Mesenteric fat pad (tissue), 1 donor: Measurements from ENCODE around the gene CCDC124. TPM values are rescaled to one million over a fixed set of nuclear protein-coding genes. Genes with fewer than 3 reads are reported as not detected.

ENCODE experiments used
- DNase-seq: peaks from one replicate; pipeline ENCODE4 v3.0.0-alpha.2; 2020; ENCODE audit warnings: low spot score
- total RNA-seq: library from RNA; stranded (reverse); fragmentation: NEBNext Ultra II Directional; extraction: Animal tissue kit (Norgen Biotek cat#: 25700); gene quantifications from one replicate; pipeline ENCODE4 v1.2.1, GENCODE V29; 2021
- donor health status: DM: yes; HTN: yes; CAD: no.

The CCDC124 gene
- total RNA-seq, 1 donor from 2014 or later, result 78.9 TPM

- no peak for DNase-seq
Observed at GRCh38 chr19:17933414-17934129, 757 bp downstream of the CCDC124 start.

- DNase-seq, result no peak
Observed at GRCh38 chr19:17936379-17936778, 3.6 kb downstream of the CCDC124 start.

GRCh38 chr19:17937371-17937900 is 4.6 kb downstream of the CCDC124 start:
- no peak for DNase-seq

GRCh38 chr19:17938092-17938845 is 5.5 kb downstream of the CCDC124 start:
- DNase-seq, result no peak

DNA sequence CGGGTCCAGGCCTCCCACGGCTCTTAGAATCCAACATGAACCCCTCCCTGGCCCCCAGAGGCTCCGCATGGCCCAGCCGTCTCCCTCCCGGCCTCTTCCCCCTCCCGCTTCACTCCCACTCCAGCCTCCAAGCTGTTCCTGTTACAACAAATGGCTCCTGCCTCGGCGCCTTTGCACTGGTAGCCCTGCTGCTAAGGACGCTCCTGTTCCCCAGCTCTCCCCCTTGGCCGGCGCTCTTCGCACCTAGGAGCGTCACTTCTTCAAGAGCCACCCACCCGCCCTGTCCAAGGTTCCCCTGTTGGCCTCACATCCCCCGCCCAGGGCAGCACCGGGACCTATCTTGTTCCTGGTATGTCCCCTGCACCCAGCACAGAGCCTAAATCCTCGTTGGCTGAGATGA is 9.4 kb downstream of the CCDC124 start:
- DNase-seq, result no peak

DNA sequence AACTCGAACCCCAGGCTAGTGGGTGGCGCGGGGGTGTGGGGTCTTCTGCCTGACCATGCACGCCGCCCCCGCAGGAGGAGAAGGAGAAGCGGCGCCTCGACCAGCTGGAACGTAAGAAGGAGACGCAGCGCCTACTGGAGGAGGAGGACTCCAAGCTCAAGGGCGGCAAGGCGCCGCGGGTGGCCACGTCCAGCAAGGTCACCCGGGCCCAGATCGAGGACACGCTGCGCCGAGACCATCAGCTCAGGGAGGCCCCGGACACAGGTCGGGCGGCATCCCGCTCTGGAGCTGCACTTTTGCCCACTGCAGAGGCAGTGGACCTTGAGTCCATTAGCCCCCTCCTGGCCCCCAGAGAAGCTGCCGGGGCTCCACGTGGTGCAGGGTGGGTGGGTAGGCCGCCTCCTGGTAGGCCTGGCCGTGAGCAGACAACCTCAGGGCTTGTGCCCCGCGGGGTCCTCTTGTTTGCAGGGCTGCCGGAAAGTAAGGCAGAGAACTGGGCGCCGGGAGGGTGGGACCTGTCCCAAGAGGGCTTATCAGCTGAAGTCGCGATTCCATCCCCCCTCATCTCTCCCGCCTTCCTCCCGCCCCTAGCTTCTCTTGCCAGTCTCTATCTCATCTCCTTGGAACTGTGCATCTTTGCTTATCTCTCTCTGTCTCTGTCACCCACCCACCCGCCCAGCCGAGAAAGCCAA is 9.9 kb downstream of the CCDC124 start:
- DNase-seq, result no peak

DNA sequence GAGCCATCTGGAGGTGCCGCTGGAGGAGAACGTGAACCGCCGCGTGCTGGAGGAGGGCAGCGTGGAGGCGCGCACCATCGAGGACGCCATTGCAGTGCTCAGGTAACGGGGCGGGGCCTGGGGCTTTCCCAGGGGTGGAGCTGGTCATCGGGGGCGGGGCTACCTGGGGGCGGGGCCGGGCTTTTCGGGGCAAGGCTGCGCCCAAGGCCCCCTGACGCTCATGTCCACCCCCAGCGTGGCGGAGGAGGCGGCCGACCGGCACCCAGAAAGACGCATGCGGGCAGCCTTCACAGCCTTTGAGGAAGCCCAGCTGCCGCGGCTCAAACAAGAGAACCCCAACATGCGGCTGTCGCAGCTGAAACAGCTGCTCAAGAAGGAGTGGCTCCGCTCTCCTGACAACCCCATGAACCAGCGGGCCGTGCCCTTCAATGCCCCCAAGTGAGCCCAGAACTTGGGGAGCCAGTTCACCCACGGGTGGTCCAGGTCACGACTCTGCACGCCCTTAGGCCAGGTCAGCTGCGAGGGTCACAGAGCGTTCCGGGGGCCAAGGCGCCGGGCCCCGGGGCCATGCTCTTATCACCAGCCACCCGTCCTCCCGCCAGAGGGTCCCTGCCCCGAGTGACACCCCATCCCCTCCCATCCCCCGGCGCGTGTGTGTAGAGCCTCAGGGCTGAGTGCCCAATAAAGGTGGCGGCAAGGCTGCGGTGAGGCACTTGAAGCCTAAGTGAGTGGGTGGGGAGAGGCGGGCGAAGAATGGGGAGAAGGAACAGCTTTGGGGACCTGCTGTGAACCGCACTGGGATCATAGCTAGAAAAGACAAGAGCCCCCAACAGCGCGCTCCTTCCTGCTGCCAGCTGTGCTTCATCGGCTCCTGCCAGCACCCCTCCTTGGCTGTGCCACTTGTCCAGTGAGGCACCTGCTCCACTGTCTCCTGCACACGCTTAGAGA is 10.7 kb downstream of the CCDC124 start:
- DNase-seq, result no peak

- no peak for DNase-seq
Observed at GRCh38 chr19:17944301-17944700, 11.5 kb downstream of the CCDC124 start.

- DNase-seq, result no peak
Observed at GRCh38 chr19:17946965-17947784, 14.4 kb downstream of the CCDC124 start.

- peak; percentile 95 for DNase-seq
Observed at GRCh38 chr19:17947815-17948513, 15.1 kb downstream of the CCDC124 start.

- DNase-seq, result no peak
Observed at GRCh38 chr19:17948514-17948900, 15.7 kb downstream of the CCDC124 start.

DNA sequence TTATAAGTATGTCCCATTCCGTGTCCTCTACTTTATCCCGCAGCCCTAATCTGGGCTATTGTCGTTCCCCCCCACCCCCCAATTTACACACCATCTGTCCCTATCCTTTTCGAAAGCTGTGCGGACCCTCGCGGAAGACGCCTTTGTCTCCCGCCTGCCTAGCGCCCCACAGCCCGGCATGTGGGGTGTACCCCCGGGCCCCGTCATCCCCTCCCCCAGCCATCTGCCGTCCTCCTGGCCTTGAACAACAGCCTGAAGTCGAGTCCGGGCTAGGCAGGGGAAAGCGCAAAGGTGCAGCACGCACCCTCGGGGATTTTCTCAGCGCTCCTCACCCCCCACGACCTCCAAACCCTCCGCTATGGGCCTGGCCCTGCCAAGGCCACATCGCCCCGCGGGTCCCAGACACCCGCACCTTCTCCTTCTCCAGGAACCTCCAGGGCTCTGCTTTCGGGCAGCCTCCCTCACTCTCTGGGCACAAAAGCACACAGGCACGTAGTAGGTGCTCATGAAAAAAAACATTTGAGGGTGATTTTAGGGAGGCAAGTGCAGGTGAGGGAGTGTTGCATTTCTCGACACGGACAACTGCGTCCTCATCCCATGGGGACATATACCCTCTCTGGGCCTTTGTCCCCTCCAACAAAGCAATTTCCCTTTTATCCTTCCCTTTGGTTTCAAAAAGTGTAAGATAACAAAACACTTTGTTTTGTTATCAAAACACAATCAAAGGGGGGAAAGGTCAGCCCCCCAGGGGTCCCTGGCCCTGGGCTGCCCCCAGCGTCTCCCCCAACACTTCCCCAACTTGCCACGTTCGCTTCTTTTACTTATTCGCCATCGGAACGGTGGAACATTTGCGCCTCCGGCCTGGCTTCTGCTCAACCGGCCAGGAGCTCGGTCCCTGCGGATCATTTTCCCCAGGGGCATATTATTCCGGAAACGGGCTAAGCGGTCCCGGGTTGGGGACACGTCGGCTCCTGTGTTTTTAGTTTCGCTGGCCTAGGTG is 16.4 kb downstream of the CCDC124 start:
- no peak for DNase-seq

DNA sequence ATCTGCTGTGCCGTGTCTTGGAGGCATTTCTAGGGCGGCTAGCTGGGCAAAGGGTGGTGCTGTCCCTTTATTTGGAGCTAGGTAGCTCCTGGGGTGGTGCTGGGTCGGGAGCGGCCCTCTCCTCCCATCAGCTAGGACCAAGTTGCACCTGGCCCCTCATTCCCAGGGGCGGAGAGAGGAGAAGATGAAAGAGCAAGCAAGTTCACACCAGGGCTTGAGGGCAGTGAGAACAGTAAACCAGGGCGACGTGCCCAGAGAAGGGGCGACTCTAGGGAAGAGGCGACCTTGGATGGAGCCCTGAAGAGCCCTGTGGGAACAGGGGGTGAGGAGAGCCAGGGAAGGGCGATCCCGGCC is 17.1 kb downstream of the CCDC124 start:
- no peak for DNase-seq

DNA sequence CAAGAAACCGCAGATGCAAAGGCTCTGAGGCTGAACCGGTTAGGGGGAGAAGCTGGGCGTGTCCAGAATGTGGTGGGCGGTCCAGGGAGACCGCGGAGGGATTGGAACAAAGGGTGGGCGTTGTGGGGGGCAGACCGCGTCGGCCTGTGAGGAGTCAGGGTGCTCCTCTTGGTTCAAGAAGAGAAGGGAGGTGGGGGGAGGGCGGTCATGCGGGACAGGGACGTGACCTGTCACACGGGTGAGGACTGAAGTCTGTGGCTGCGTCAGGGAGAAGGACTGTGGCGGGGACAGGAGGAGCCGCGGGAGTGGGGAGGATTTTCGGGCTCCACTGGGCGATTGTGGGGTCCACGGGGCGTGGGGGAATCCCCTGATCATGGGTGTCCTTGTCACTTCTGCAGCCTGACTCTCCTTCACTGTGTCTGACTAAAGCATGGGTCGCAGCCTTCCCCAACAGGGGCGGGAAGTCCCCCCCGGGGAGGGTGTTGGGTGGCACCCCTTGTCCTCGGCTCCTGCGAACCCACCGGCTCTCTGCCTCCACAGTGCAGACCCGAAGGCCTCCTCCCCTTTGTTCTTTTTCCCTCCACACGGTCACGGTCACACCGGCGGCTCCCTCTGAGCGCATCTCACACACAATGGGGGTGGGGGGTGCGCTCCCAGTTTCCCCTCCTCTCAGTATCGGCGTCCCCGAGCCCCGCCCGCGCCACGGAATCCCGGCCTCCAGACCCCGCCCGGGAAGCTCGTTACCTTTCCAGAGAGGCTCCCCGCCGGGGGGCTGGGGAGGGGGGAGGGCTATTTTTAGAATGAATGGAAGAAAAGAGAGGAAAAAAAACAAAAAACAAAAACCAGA is 17.7 kb downstream of the CCDC124 start:
- DNase-seq, result no peak

GRCh38 chr19:17951157-17951989 is 18.6 kb downstream of the CCDC124 start:
- DNase-seq, result no peak
